Fibroblast of mammary gland (primary cell): ENCODE data around the gene UNC5B.

Source experiments
- DNase-seq: peaks from one replicate; pipeline ENCODE4 v3.0.0-alpha.2; 2010; ENCODE audit warnings: low read depth
- H3K4me3 ChIP-seq: 2 replicates; pipeline ENCODE4 v1.5.1; 2011; ENCODE audit warnings: low read depth, mild to moderate bottlenecking, low read length, moderate library complexity; ENCODE audit not compliant: control insufficient read depth
- TF ChIP-seq, protein P1 (sequence below): conservative IDR thresholded peaks from 2 replicates; pipeline ENCODE4 v1.5.1; 2011; ENCODE audit warnings: low read depth, low read length, inconsistent platforms; ENCODE audit not compliant: control insufficient read depth, insufficient read depth

The UNC5B gene

DNA sequence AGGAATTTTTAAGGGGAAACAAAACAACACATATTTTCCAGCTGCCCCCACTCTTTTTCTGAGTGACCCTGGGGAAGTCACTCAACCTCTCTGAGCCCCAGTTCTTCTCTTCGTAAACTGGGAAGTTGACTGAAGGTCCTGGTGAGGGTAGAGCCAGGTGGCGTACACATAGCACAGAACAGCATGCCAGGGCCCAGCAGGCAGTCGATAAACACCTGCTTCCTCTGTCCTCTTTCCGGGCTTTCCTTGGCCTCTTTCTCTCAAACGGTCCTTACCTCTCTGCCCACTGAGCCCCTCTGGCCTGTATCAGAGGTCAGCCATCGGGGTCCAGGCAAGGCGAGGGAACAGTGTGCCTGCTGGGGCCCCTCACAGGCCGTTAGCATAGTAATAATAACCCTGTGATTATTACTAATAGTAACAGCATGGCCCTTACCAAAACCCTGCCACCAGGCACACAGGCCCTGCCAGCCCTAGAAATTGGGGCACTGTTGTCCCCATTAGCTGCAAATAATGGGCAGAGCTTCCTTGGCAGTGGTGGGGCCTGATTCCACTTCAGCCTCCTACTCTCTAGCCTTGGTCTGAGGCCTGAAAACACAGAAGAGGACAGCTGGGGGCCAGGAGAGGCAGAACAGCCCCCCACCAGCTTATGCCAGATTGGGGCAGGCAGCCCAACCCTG is 69.4 kb downstream of the UNC5B start:
- no peak for DNase-seq
- TF ChIP-seq, protein P1, sequence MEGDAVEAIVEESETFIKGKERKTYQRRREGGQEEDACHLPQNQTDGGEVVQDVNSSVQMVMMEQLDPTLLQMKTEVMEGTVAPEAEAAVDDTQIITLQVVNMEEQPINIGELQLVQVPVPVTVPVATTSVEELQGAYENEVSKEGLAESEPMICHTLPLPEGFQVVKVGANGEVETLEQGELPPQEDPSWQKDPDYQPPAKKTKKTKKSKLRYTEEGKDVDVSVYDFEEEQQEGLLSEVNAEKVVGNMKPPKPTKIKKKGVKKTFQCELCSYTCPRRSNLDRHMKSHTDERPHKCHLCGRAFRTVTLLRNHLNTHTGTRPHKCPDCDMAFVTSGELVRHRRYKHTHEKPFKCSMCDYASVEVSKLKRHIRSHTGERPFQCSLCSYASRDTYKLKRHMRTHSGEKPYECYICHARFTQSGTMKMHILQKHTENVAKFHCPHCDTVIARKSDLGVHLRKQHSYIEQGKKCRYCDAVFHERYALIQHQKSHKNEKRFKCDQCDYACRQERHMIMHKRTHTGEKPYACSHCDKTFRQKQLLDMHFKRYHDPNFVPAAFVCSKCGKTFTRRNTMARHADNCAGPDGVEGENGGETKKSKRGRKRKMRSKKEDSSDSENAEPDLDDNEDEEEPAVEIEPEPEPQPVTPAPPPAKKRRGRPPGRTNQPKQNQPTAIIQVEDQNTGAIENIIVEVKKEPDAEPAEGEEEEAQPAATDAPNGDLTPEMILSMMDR: no peak
- H3K4me3 ChIP-seq: no peak overlapping the region

GRCh38 chr10:71282323-71282680 is 69.9 kb downstream of the UNC5B start:
- no peak for DNase-seq
- H3K4me3 ChIP-seq: no peak overlapping the region
- TF ChIP-seq, protein P1: no peak

GRCh38 chr10:71283410-71283809 is 71.0 kb downstream of the UNC5B start:
- H3K4me3 ChIP-seq: no peak overlapping the region
- no peak for DNase-seq
- TF ChIP-seq, protein P1: no peak

GRCh38 chr10:71283876-71284275 is 71.5 kb downstream of the UNC5B start:
- TF ChIP-seq, protein P1: no peak
- H3K4me3 ChIP-seq: no peak overlapping the region
- no peak for DNase-seq

- DNase-seq: no peak
- no peak overlapping the region for H3K4me3 ChIP-seq
- TF ChIP-seq, protein P1: no peak
Measured at GRCh38 chr10:71284544-71285179, 72.3 kb downstream of the UNC5B start.

DNA sequence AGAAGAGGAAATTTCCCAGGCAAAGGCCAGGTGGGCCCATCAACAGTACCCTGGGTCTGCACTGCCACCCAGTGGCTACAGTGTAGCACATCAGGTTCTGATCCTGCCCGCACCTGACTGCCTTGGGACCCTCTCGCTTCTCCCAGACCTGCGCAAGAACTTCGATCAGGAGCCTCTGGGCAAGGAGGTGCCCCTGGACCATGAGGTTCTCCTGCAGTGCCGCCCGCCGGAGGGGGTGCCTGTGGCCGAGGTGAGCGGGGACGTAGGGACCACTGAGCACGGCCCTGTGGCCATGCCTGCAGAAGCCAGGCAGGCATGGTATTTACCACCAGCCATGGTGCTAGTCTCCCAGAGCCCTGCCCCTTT is 72.8 kb downstream of the UNC5B start:
- TF ChIP-seq, protein P1: peak; percentile 59
- peak; percentile 44 for DNase-seq
- no peak overlapping the region for H3K4me3 ChIP-seq

- TF ChIP-seq, protein P1: no peak
- H3K4me3 ChIP-seq: no peak overlapping the region
- DNase-seq: no peak
Measured at GRCh38 chr10:71285986-71286385, 73.6 kb downstream of the UNC5B start.
